Left renal cortex interstitium (tissue), 4 donors: ENCODE data around the gene PHAX. TPM values are rescaled to one million over a fixed set of nuclear protein-coding genes. Genes with fewer than 3 reads are reported as not detected.
A peak's percentile ranks its signal among the peaks of the same experiment; 100 is the strongest.
"Not testable (repeated sequence)": the region's sequence is repeated elsewhere in the genome, so short reads cannot be mapped to it uniquely, and the experiment has no call there.

Experiments
- DNase-seq, 4 donors: peaks; one replicate each; pipeline ENCODE4 v3.0.0-alpha.2; 2013; ENCODE audit warnings: low read depth in 4 of 4, low spot score in 2 of 4, missing footprints in 1 of 4
- polyA plus RNA-seq, 4 donors: library from polyadenylated mRNA; unstranded; fragments of 120-200 nt; gene quantifications; one replicate each; pipeline ENCODE4 v1.2.1, GENCODE V29; 2013; ENCODE audit not compliant: insufficient read length in 4 of 4

The PHAX gene
- polyA plus RNA-seq, 4 donors = 54.9 to 100.0 (median 74.8) TPM

DNA sequence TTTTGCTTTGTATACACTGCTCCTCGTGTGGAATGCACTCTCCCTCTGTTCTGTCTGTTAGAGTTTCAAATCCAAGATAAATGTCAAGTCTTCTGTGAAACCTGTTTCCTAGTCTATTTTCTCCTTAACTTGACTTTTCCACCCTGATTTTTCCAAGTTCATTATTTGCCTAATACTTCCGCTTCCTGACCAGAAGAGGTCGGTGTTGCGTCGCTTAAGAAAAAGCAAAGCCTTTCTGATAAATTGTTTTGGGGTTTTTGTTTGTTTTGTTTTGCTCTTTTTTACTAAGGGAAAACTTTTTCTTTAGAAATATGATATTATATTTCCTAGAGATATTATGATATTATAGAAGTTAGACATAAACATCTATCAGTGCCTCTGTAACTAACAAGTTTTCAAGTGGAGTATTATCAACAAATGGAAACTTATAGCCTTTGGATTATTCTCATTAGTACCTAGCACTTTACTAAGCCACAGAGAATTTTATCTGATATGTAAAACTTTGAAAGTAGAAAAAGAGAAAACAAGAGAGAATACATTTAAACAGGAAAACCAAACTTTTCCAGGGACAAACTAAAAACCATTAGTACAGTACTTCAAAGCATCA is 55.8 kb downstream of the PHAX start:
- DNase-seq = peak in 1 of 4 donors; percentile 52

DNA sequence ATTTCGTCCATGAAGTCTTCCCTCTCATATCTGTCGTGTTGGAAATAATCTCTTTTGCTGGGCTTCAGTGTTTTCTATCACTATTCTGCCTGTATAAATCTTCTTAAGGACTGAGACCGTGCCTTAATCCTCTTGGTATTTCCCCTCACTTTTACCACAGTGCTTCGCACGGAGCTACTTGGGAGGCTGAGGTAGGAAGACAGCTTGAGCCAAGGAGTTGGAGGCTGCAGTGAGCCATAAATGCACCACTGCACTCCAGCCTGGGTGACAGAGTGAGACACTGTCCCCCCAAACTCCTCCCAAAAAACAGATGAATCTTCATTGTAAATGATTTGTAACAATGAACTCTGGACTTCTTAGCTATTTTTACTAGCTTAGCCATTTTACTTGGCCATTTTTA is 57.8 kb downstream of the PHAX start:
- no peak for DNase-seq

DNA sequence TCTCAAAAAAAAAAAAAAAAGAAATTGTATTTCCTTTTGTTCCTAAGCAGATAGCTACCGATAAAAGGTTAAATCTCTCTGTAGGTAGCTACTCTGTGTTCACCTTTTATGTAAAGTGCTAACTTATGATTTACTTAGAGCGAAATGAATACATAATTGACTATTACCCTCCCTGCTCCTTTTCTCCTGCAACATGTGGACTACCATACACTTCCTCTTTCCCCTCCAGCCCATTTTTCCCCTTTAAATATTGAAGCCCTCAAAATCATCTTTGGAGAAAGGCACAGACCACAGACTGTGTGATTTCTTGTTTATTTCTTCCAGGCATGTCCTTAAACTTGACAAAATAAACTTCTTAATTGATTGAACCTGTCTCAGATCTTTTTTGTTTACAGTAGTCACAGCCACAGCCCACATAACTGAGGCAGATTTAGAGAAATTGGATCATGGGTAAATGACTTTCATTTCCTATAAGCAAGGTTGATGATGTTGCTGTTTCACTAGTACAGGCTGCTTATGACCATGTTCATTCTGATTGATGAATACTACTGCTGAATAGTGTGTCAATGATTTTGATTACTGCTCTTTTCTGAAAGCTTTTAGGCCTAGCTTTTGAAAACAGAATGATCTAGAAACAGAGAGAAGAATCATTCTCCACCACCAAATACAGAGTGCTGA is 59.2 kb downstream of the PHAX start:
- no peak for DNase-seq

DNA sequence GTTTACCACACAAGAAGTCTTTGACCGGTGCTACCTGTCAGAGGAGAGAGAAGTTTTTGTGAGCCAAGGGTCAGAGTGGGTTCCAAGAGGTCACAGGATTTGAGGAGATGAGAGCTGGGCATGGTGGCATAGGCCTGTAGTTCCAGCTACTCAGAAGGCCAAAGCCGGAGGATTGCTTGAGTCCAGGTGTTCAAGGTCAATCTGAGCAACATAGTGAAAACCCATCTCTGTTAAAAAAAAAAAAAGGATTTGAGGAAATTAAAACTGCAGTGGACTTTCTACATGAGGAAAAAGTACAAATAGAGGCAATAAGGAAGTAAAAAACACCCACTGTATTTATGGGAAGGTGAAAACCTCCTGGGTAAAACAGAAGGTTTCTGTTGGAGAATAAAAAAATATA is 63.8 kb downstream of the PHAX start:
- DNase-seq = no peak

DNA sequence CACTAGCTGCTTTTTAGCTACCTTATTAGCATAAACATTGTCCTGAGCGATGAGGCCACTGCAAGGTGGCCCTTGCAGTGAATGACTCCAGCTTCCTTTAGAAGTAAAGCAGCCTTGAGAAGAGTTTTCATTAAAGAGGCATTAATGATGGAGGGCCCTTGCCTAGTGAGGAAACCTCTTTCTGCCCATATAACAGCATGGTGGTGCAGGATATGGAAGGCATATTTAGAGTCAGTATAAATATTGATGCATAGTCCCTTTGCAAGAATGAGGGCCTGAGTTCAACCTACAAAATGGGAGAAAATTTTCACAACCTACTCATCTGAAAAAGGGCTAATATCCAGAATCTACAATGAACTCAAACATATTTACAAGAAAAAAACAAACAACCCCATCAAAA is 69.4 kb downstream of the PHAX start:
- not testable (repeated sequence) for DNase-seq

DNA sequence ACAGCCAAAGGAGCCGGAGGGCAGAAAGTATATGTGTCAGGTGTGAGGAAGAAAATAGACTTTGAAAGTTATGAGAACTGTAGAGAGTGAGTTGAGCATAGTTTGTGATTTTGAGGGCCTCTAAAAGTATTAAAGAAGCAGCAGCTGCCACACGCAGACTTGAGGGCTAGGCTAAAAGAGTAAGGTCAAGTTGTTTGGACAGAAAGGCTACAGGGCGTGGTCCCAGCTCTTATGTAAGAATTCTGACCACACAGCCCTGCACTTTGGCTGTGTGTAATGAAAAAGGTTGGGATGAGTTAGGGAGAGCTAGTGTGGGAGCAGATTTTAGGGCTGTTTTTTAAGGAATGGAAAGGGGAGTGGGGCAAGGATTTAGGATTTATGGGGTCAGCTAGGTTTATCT is 70.9 kb downstream of the PHAX start:
- not testable (repeated sequence) for DNase-seq

DNA sequence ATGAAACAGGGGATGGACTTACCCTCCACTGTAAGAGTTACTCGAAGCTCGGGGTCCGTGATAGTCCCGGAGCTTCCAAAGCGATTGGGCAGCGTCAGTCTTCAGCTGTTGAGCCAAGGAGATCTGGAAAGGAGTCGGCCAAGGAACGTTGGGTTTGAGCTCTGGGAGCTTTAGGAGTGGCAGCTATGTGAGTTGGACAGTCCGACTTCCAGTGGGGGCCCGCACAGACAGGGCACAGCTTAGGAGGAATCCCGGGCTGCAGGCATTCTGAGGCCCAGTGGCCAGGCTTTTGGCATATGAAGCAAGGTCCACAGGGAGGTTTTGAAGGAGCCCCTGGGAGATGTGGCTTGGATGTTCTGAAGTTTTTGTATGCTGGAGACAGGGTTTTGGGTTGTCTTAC is 72.7 kb downstream of the PHAX start:
- no peak for DNase-seq

DNA sequence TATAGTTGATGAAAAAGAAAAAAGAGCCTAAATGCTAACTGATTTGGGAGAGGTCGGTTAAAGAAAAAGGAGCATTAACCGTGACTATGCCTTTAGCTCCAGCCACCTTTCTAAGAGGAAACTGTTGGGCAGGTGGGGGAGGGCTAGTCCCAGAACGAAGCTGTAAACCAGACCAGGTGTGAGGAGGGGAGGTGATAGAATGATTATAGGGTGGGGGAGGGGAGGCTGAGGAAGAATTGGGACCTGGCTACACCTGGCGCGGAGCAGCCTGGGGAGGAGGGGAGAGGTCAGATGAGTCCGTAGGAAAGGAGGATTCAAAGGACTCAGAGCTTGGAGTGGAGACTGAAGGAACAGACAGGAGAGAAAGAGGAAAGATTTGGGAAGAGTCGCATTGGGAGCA is 73.4 kb downstream of the PHAX start:
- no peak for DNase-seq

DNA sequence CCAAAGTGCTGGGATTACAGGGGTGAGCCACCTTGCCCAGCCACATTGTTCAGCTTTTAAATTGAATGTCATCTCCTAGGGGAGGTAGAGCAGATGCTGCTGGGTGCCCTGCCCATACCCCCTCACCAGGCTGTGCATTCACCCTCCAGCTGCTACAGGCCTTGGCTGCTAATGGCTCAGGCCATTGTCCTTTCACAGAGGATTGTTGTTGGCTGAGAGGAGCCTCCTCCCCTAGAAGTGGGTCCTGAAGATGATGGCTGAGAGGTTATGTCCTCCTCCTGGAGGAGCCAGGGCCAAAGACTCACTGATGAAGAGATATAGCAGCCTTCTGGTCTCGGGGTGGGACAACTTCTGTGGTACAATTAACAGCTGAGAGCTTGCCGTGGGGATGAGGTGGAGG is 74.6 kb downstream of the PHAX start:
- DNase-seq = no peak

DNA sequence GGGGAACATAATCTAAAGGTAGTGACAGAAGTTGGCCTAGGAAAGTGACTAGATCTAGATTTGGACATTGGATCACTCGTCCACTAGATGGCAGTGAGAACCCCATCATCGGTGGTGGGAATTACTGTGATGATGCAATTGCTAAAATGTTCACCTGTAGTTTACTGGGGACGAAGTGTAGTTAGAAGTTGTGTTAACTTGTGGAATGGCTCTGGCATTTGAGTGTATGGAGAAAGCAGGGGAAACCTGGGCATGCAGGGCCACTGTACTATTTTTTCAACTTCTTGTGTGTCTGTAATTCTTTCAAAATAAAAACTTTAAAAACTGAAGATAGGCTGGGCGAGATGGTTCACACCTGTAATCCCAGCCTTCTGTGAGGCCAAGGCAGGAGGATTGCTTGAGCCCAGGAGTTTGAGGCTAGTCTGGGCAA is 75.5 kb downstream of the PHAX start:
- peak in 2 of 4 donors; percentile 42 to 68 for DNase-seq

Other genes starting within 250 kb of the PHAX start
- gene GRAMD2B, start 177.5 kb upstream of the PHAX start, polyA plus RNA-seq = 10 to 100 TPM; 19.0 to 27.9 (median 26.5) TPM
- 100 to 1,000 TPM; 129 to 177 (median 153) TPM for gene ALDH7A1, start 5.7 kb upstream of the PHAX start, polyA plus RNA-seq
- gene LMNB1, start 176.2 kb downstream of the PHAX start, polyA plus RNA-seq = 100 to 1,000 TPM; 112 to 120 (median 113) TPM